ENCODE results near the gene C5orf22.

The C5orf22 gene

GRCh38 chr5:31536873-31537272 lies 4.8 kb downstream of the C5orf22 start:
- H3K36me3 ChIP-seq (ENCODE audit: control insufficient read depth in 2 of 2, insufficient read depth in 1 of 2, low read length in 2 of 2): peaks cover 73 to 77% of the 10 kb centered on the region in 2 experiments
- CTCF ChIA-PET: no interaction called here
- TF ChIP-seq ELK4 (IDR thresholded peaks at IDR 0.05; ENCODE audit: borderline replicate concordance, low read depth, low read length): no peak
- no peak for TF ChIP-seq PRDM4 (tag by site-specific recombination; IDR thresholded peaks at IDR 0.05)
- TF ChIP-seq ZNF514 (tag by site-specific recombination; IDR thresholded peaks at IDR 0.05): no peak
- no peak for TF ChIP-seq ZNF121 (tag by site-specific recombination; IDR thresholded peaks at IDR 0.05)
- no peak for TF ChIP-seq ZFP37 (tag by site-specific recombination; IDR thresholded peaks at IDR 0.05)
- no peak for TF ChIP-seq WT1 (tag by site-specific recombination; IDR thresholded peaks at IDR 0.05)
- no peak for TF ChIP-seq ZNF23 (tag by site-specific recombination; IDR thresholded peaks at IDR 0.05; ENCODE audit: borderline replicate concordance)
- no peak for TF ChIP-seq ZNF335 (tag by site-specific recombination; conservative IDR thresholded peaks at IDR 0.05)
- TF ChIP-seq ZNF843 (tag by site-specific recombination; IDR thresholded peaks at IDR 0.05): no peak
- TF ChIP-seq ZNF140 (tag by site-specific recombination; IDR thresholded peaks at IDR 0.05): no peak
- TF ChIP-seq BCL11A (tag by site-specific recombination; IDR thresholded peaks at IDR 0.05; ENCODE audit: low read depth): no peak
- TF ChIP-seq ZNF433 (tag by site-specific recombination; IDR thresholded peaks at IDR 0.05; ENCODE audit: low read depth): no peak
- TF ChIP-seq ZNF585B (tag by site-specific recombination; IDR thresholded peaks at IDR 0.05): no peak
- no peak for TF ChIP-seq ZNF549 (tag by site-specific recombination; IDR thresholded peaks at IDR 0.05)
- TF ChIP-seq KLF8 (tag by site-specific recombination; IDR thresholded peaks at IDR 0.05): no peak
- no peak for TF ChIP-seq YY2 (tag by site-specific recombination; IDR thresholded peaks at IDR 0.05)
- no peak for TF ChIP-seq ZNF112 (tag by site-specific recombination; IDR thresholded peaks at IDR 0.05)
- POLR2A ChIA-PET: no interaction called here
- H3K4me3 ChIP-seq (ENCODE audit: low read depth, low read length): no peak overlapping the region
- peaks cover 8% of the 10 kb centered on the region for H3K4me1 ChIP-seq (ENCODE audit: control insufficient read depth, insufficient read depth, low read length)
- H3K27ac ChIP-seq (ENCODE audit: extremely low read depth, low read depth, low read length): no peak overlapping the region
- no peaks in the 10 kb centered on the region for H3K9me3 ChIP-seq (ENCODE audit: control insufficient read depth, insufficient read depth, low read depth, low read length)

- Histone ChIP-seq H3K4me3 (ENCODE audit: low read depth, low read length) (no peak overlapping the region), H3K27ac (ENCODE audit: extremely low read depth, low read depth, low read length) (no peak overlapping the region), H3K4me1 (ENCODE audit: control insufficient read depth, insufficient read depth, low read length) (peaks cover 8% of the 10 kb centered on the region), H3K9me3 (ENCODE audit: control insufficient read depth, insufficient read depth, low read depth, low read length) (no peaks in the 10 kb centered on the region), H3K36me3 (ENCODE audit: control insufficient read depth in 2 of 2, insufficient read depth in 1 of 2, low read length in 2 of 2) (peaks cover 78 to 81% of the 10 kb centered on the region in 2 experiments)
- ChIA-PET POLR2A (no interaction called here), CTCF (no interaction called here)
- TF ChIP-seq ZXDB (tag by site-specific recombination; IDR thresholded peaks at IDR 0.05) (no peak), ZBTB8A (tag by site-specific recombination; IDR thresholded peaks at IDR 0.05) (no peak), WT1 (tag by site-specific recombination; IDR thresholded peaks at IDR 0.05) (no peak), REPIN1 (tag by site-specific recombination; IDR thresholded peaks at IDR 0.05; ENCODE audit: low read depth) (no peak), ZNF146 (tag by site-specific recombination; IDR thresholded peaks at IDR 0.05) (no peak), ZNF580 (tag by site-specific recombination; IDR thresholded peaks at IDR 0.05) (no peak), ZNF132 (tag by site-specific recombination; IDR thresholded peaks at IDR 0.05; ENCODE audit: borderline replicate concordance) (no peak), ZNF670 (tag by site-specific recombination; IDR thresholded peaks at IDR 0.05; ENCODE audit: low read depth) (no peak), YY1 (tag by site-specific recombination; IDR thresholded peaks at IDR 0.05) (no peak), HOXA7 (CRISPR knock-in tag; IDR thresholded peaks at IDR 0.05; ENCODE audit: borderline replicate concordance) (no peak), ZNF174 (tag by site-specific recombination; IDR thresholded peaks at IDR 0.05) (no peak), CTCF (tag by site-specific recombination; IDR thresholded peaks at IDR 0.05) (no peak), ELK4 (IDR thresholded peaks at IDR 0.05; ENCODE audit: borderline replicate concordance, low read depth, low read length) (no peak), RBAK (tag by site-specific recombination; IDR thresholded peaks at IDR 0.05) (no peak), MYNN (tag by site-specific recombination; IDR thresholded peaks at IDR 0.05; ENCODE audit: borderline replicate concordance) (no peak)
Observed at GRCh38 chr5:31537349-31537748, 5.2 kb downstream of the C5orf22 start.

All from HEK293 (cell line).